K562 (cell line): ENCODE measurements around the gene NMRK2. TPM values are rescaled to one million over a fixed set of nuclear protein-coding genes. Genes with fewer than 3 reads are reported as not detected.
A peak's percentile ranks its signal among the peaks of the same experiment; 100 is the strongest.

ENCODE experiments used
- BCOR ChIP-seq: fragments of 450-650 bp; IDR thresholded peaks from 2 replicates; pipeline ENCODE4 v1.6.1; 2016
- CAMTA2 ChIP-seq: fragments of 250-450 bp; sonication (Bioruptor Pico); conservative IDR thresholded peaks from 2 replicates; pipeline ENCODE4 v1.5.1; 2022
- CBX3 ChIP-seq, 2 experiments: IDR thresholded peaks; 1 replicate in 1 of 2; 2 replicates in 1 of 2; pipeline ENCODE4 v1.6.1; 2012; ENCODE audit warnings: inconsistent platforms in 2 of 2, low read length in 2 of 2, borderline replicate concordance in 1 of 2, control low read depth in 1 of 2
- CBX5 ChIP-seq: IDR thresholded peaks from 2 replicates; pipeline ENCODE4 v1.6.1; 2014; ENCODE audit warnings: low read depth, borderline replicate concordance
- GABPA ChIP-seq: fragments of 200-800 bp; sonication (Bioruptor generic); conservative IDR thresholded peaks from 2 replicates; pipeline ENCODE4 v1.6.1; 2016; ENCODE audit warnings: low read depth, missing genetic modification characterization, missing compliant biosample characterization
- GTF2F1 ChIP-seq: IDR thresholded peaks from 2 replicates; pipeline ENCODE4 v1.6.1; 2011; ENCODE audit warnings: low read depth, low read length, improper control_type of control experiment
- HDAC1 ChIP-seq, 2 experiments: fragments of 450-650 bp; IDR thresholded peaks; 2 replicates each; pipeline ENCODE4 v1.6.1; 2016 to 2017; ENCODE audit warnings: inconsistent platforms in 1 of 2, mild to moderate bottlenecking in 1 of 2, moderate library complexity in 1 of 2
- HEY1 ChIP-seq: fragments of 250-450 bp; sonication (Bioruptor Pico); IDR thresholded peaks from 2 replicates; pipeline ENCODE4 v1.5.0; 2020; ENCODE audit warnings: mild to moderate bottlenecking, moderate library complexity, borderline replicate concordance
- ILK ChIP-seq: fragments of 450-650 bp; IDR thresholded peaks from 2 replicates; pipeline ENCODE4 v1.6.1; 2016; ENCODE audit warnings: missing genetic modification characterization, low read depth, mild to moderate bottlenecking, missing compliant biosample characterization, moderate library complexity, borderline replicate concordance
- KDM1A ChIP-seq, 2 experiments: fragments of 450-650 bp; IDR thresholded peaks; 2 replicates each; pipeline ENCODE4 v1.6.1; 2016; ENCODE audit warnings: mild to moderate bottlenecking in 2 of 2
- KDM4B ChIP-seq, 2 experiments: fragments of 450-650 bp in 1 of 2; sonication (generic) in 1 of 2; IDR thresholded peaks; 2 replicates each; pipeline ENCODE4 v1.6.1; 2016 to 2017; ENCODE audit warnings: borderline replicate concordance in 2 of 2, antibody characterized with exemption in 1 of 2, low read depth in 1 of 2, mild to moderate bottlenecking in 1 of 2
- NFRKB ChIP-seq: fragments of 450-650 bp; IDR thresholded peaks from 2 replicates; pipeline ENCODE4 v1.6.1; 2016; ENCODE audit warnings: low read depth
- RBM25 ChIP-seq: fragments of 200-400 bp; formaldehyde crosslinking; IDR thresholded peaks from 2 replicates; pipeline ENCODE4 v1.6.1; 2018; ENCODE audit warnings: low read length, low read depth, moderate library complexity; ENCODE audit not compliant: severe bottlenecking
- SLC30A9 ChIP-seq: fragments of 250-450 bp; sonication (Bioruptor Pico); IDR thresholded peaks from 2 replicates; pipeline ENCODE4 v1.8.0; 2022; ENCODE audit warnings: mild to moderate bottlenecking, moderate library complexity
- TAL1 ChIP-seq: fragments of 450-650 bp; IDR thresholded peaks from 2 replicates; pipeline ENCODE4 v1.6.1; 2016; ENCODE audit warnings: mild to moderate bottlenecking
- TFAM ChIP-seq: fragments of 250-450 bp; sonication (Bioruptor Pico); conservative IDR thresholded peaks from 2 replicates; pipeline ENCODE4 v1.5.0; 2021; ENCODE audit warnings: mild to moderate bottlenecking, moderate library complexity
- THAP12 ChIP-seq: fragments of 250-450 bp; sonication (Bioruptor Pico); IDR thresholded peaks from 2 replicates; pipeline ENCODE4 v1.9.0; 2021; ENCODE audit warnings: mild to moderate bottlenecking, inconsistent platforms
- TRIM24 ChIP-seq, 2 experiments: fragments of 450-650 bp; IDR thresholded peaks; 2 replicates each; pipeline ENCODE4 v1.6.1; 2016
- XRCC3 ChIP-seq: fragments of 450-650 bp; IDR thresholded peaks from 2 replicates; pipeline ENCODE4 v1.6.1; 2017; ENCODE audit warnings: mild to moderate bottlenecking, moderate library complexity
- ZBTB5 ChIP-seq: fragments of 450-650 bp; IDR thresholded peaks from 2 replicates; pipeline ENCODE4 v1.6.1; 2017; ENCODE audit warnings: antibody characterized with exemption
- ZNF311 ChIP-seq: fragments of 250-450 bp; sonication (Bioruptor Pico); IDR thresholded peaks from 2 replicates; pipeline ENCODE4 v1.4.0; 2020; ENCODE audit warnings: mild to moderate bottlenecking, moderate library complexity
- ZNF449 ChIP-seq: fragments of 250-450 bp; sonication (Bioruptor Pico); IDR thresholded peaks from 2 replicates; pipeline ENCODE4 v1.8.0; 2022; ENCODE audit warnings: moderate library complexity, mild to moderate bottlenecking, inconsistent platforms
- ZNF512 ChIP-seq: IDR thresholded peaks from 2 replicates; pipeline ENCODE4 v1.6.1; 2016; ENCODE audit warnings: missing genetic modification characterization, missing compliant biosample characterization
- ZNF583 ChIP-seq: fragments of 250-450 bp; sonication (Bioruptor Pico); IDR thresholded peaks from 2 replicates; pipeline ENCODE4 v1.4.0; 2020
- polyA plus RNA-seq, 8 experiments: library from polyadenylated mRNA; depleted of rRNA in 4 of 8; stranded (reverse) in 5 of 8; unstranded in 3 of 8; fragments of >200 nt; fragmentation: Nextera tagmentation in 2 of 8; fragmentation: Illumina TruSeq in 1 of 8; extraction: Ambion mirVana in 2 of 8; extraction: Trizol in 1 of 8; gene quantifications; 2 replicates each; pipeline versions ENCODE4 v1.2.1 to v1.2.3, GENCODE V29; 2011 to 2014; ENCODE audit warnings: inconsistent platforms in 1 of 8, missing spikeins in 1 of 8
- total RNA-seq, 7 experiments: library from RNA; depleted of rRNA in 6 of 7; stranded (reverse); fragments of >200 nt in 6 of 7; fragmentation: Illumina TruSeq in 2 of 7; extraction: Trizol in 2 of 7; gene quantifications; 2 replicates each; pipeline versions ENCODE4 v1.2.1 to v1.2.3, GENCODE V29; 2011 to 2021; ENCODE audit warnings: low replicate concordance in 1 of 7

Gene NMRK2
- total and polyA plus RNA-seq, 9 of the 15 experiments (the other 6 are each of a cell fraction or from before 2014, with no cell fraction given): not detected

GRCh38 chr19:3910105-3910504, 22.8 kb upstream of the NMRK2 start (continued):
- TF ChIP-seq GABPA (tag): no peak
- no peak for TF ChIP-seq CAMTA2 (CRISPR knock-in tag)
- no peak for TF ChIP-seq ZNF583 (CRISPR knock-in tag)
- peak in 1 of 2 experiments; percentile 95; a peak in 2 of 3 replicates for TF ChIP-seq CBX3 (IDR thresholded peaks at IDR 0.05; ENCODE audit: borderline replicate concordance in 1 of 2, low read length in 2 of 2)
- peak; percentile 64 to 81; a peak in 3 of 4 replicates for TF ChIP-seq KDM1A (IDR thresholded peaks at IDR 0.05)
- no peak for TF ChIP-seq HEY1 (CRISPR knock-in tag)
- no peak for TF ChIP-seq GTF2F1
- no peak for TF ChIP-seq ZNF512 (tag)
- TF ChIP-seq CBX5: peak; percentile 69; the same call in 1 of the 2 replicates
- peak in 1 of 2 experiments; percentile 20; a peak in 1 of 4 replicates for TF ChIP-seq HDAC1 (IDR thresholded peaks at IDR 0.05)
- peak; percentile 94 for TF ChIP-seq BCOR
- no peak for TF ChIP-seq SLC30A9
- TF ChIP-seq KDM4B (IDR thresholded peaks at IDR 0.05; ENCODE audit: borderline replicate concordance in 2 of 2, low read depth in 1 of 2): no peak
- no peak for TF ChIP-seq TFAM (CRISPR knock-in tag)
- TF ChIP-seq NFRKB: no peak
- no peak for TF ChIP-seq ZBTB5
- no peak for TF ChIP-seq ILK (tag)
- no peak for TF ChIP-seq XRCC3
- 0 out of 4 replicates have a peak, but pooled peaks of 1 of the 2 experiments have one; percentile 22 for TF ChIP-seq TRIM24 (IDR thresholded peaks at IDR 0.05)
- TF ChIP-seq ZNF449 (CRISPR knock-in tag): no peak
- TF ChIP-seq THAP12 (CRISPR knock-in tag): no peak
- TF ChIP-seq ZNF311 (CRISPR knock-in tag): no peak
- no peak for TF ChIP-seq TAL1
- peak; percentile 89 for TF ChIP-seq RBM25
